Testis (tissue), 3 donors: Measurements from ENCODE around the gene CRYGS. TPM values are rescaled to one million over a fixed set of nuclear protein-coding genes. Genes with fewer than 3 reads are reported as not detected.
"Not testable (repeated sequence)": the region's sequence is repeated elsewhere in the genome, so short reads cannot be mapped to it uniquely, and the experiment has no call there.

ENCODE experiments used
- DNase-seq: peaks from one replicate; pipeline ENCODE4 v3.0.0-alpha.2; 2019
- H3K27ac ChIP-seq, 2 donors: fragments of 200-600 bp; sonication (generic); one replicate each; pipeline ENCODE4 v1.5.1; 2019
- H3K27me3 ChIP-seq: fragments of 200-600 bp; sonication (generic); one replicate; pipeline ENCODE4 v1.5.1; 2019
- H3K36me3 ChIP-seq: fragments of 200-600 bp; sonication (generic); one replicate; pipeline ENCODE4 v1.5.1; 2017; ENCODE audit warnings: low read depth; ENCODE audit errors: missing control alignments
- H3K4me1 ChIP-seq: fragments of 200-600 bp; sonication (generic); one replicate; pipeline ENCODE4 v1.5.1; 2019
- H3K4me3 ChIP-seq, 2 donors: fragments of 200-600 bp; sonication (generic); one replicate each; pipeline ENCODE4 v1.5.1; 2017 to 2019
- H3K9me3 ChIP-seq: fragments of 200-600 bp; sonication (generic); one replicate; pipeline ENCODE4 v1.5.1; 2017
- CTCF ChIP-seq, 3 experiments: fragments of 450-650 bp in 2 of 3; fragments of 200-600 bp in 1 of 3; sonication (generic) in 1 of 3; IDR thresholded peaks; one replicate each; pipeline ENCODE4 v1.5.1; 2016 to 2019; ENCODE audit warnings: antibody characterized with exemption in 3 of 3, mild to moderate bottlenecking in 2 of 3, moderate library complexity in 1 of 3
- POLR2A ChIP-seq: fragments of 450-650 bp; IDR thresholded peaks from one replicate; pipeline ENCODE4 v1.6.1; 2017; ENCODE audit warnings: antibody characterized with exemption, mild to moderate bottlenecking, moderate library complexity
- WGBS, 2 donors: methylation state at CpG; one replicate each; pipeline ENCODE4 v1.1.5; 2018; 5-methylcytosine and 5-hydroxymethylcytosine counted together
- intact Hi-C: fragments of 100-400 bp; cut with DNase I; formaldehyde crosslinking; loops from one replicate; pipeline ENCODE4 v1.15.1; 2023; ENCODE audit warnings: low total_unique reads
- polyA plus RNA-seq: library from polyadenylated mRNA; stranded (reverse); fragments of 350-450 nt; fragmentation: Illumina TruSeq; extraction: RNeasy Lipid Tissue Mini Kit (QIAGEN cat#74804); gene quantifications from one replicate; pipeline ENCODE4 v1.2.3, GENCODE V29; 2014; ENCODE audit warnings: low read depth, low replicate concordance; ENCODE audit not compliant: insufficient read depth
- total RNA-seq, 2 donors: library from RNA; depleted of rRNA; stranded (reverse); fragments of >200 nt; gene quantifications; one replicate each; pipeline ENCODE4 v1.2.3, GENCODE V29; 2016

Gene CRYGS
- total and polyA plus RNA-seq, 3 donors from 2014 or later, result 6.1 to 8.6 (median 6.3) TPM

- H3K4me1 ChIP-seq, result peaks cover 15% of the 10 kb centered on the region
- H3K36me3 ChIP-seq, result no peaks in the 10 kb centered on the region
- H3K27me3 ChIP-seq, result no peaks in the 10 kb centered on the region
- intact Hi-C loops, result no loop called here
- no peak overlapping the region for H3K4me3 ChIP-seq
- no peak for TF ChIP-seq POLR2A
- no peak for TF ChIP-seq CTCF (IDR thresholded peaks at IDR 0.05)
- DNase-seq, result no peak
- WGBS, 2 donors, result 47 to 51% methylated on average over 3 of the region's 3 CpGs
- no peaks in the 10 kb centered on the region for H3K9me3 ChIP-seq
- no peak overlapping the region for H3K27ac ChIP-seq
These were observed 37.9 kb downstream of the CRYGS start for GRCh38 chr3:186506191-186506739.

- H3K36me3 ChIP-seq, result no peaks in the 10 kb centered on the region
- H3K9me3 ChIP-seq, result no peaks in the 10 kb centered on the region
- DNase-seq, result no peak
- intact Hi-C loops, result no loop called here
- WGBS, 2 donors, result 39 to 45% methylated on average over 6 of the region's 6 CpGs
- no peaks in the 10 kb centered on the region for H3K27me3 ChIP-seq
- no peak overlapping the region for H3K4me3 ChIP-seq
- no peak for TF ChIP-seq CTCF (IDR thresholded peaks at IDR 0.05)
- TF ChIP-seq POLR2A, result no peak
- no peak overlapping the region for H3K27ac ChIP-seq
- peaks cover 15% of the 10 kb centered on the region for H3K4me1 ChIP-seq
These were observed 41.0 kb downstream of the CRYGS start for GRCh38 chr3:186502966-186503712.

GRCh38 chr3:186502138-186502948, 41.8 kb downstream of the CRYGS start:
- WGBS, 2 donors, result 29 to 59% methylated on average over 5 of the region's 5 CpGs
- H3K9me3 ChIP-seq, result no peaks in the 10 kb centered on the region
- no peaks in the 10 kb centered on the region for H3K27me3 ChIP-seq
- H3K27ac ChIP-seq, result no peak overlapping the region
- intact Hi-C loops, result no loop called here
- TF ChIP-seq POLR2A, result no peak
- no peak for TF ChIP-seq CTCF (IDR thresholded peaks at IDR 0.05)
- H3K4me1 ChIP-seq, result peaks cover 15% of the 10 kb centered on the region
- H3K36me3 ChIP-seq, result no peaks in the 10 kb centered on the region
- peak; percentile 32 for DNase-seq
- no peak overlapping the region for H3K4me3 ChIP-seq

- intact Hi-C loops, H3K9me3 ChIP-seq, H3K4me3 ChIP-seq, H3K36me3 ChIP-seq, H3K27ac ChIP-seq, H3K27me3 ChIP-seq, DNase-seq: not testable (repeated sequence)
- WGBS, 2 donors, result 84 to 86% methylated on average over 3 of the region's 3 CpGs
- peaks cover 15% of the 10 kb centered on the region for H3K4me1 ChIP-seq
These were observed 44.2 kb downstream of the CRYGS start for GRCh38 chr3:186499949-186500348.

GRCh38 chr3:186498022-186498421, 46.2 kb downstream of the CRYGS start:
- H3K27ac ChIP-seq, DNase-seq, H3K4me3 ChIP-seq, H3K27me3 ChIP-seq, H3K9me3 ChIP-seq, H3K4me1 ChIP-seq, H3K36me3 ChIP-seq, intact Hi-C loops: not testable (repeated sequence)
- WGBS, 2 donors, result 83 to 100% methylated on average over 2 of the region's 2 CpGs
